Measurements from ENCODE around the gene ARMC7.
A peak's percentile ranks its signal among the peaks of the same experiment; 100 is the strongest.

The ARMC7 gene

DNA sequence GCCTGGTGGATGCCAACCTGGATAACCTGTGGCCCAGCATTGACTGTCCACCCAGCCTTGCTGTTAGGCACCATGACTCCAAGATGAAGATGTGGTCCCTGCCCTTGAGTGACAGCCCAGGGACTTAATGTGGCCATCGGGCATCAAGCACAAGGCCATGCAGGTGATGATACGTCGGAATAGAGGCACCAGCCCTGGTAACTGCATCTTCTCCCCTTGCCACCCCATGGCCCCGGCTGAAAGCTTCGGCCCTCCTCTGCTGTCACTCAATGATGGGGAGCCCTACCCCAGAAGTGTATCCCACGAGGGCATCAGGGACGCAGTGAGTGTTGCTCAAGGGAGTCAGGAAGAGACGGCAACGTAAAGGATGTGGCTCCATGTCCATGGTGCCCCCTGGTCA, 19.8 kb downstream of the ARMC7 start:
- Histone ChIP-seq H3K27me3 (replicated peaks; ENCODE audit: insufficient read depth, low read length) (no peaks in the 10 kb centered on the region), H3K4me2 (ENCODE audit: low read depth, low read length) (no peak overlapping the region), H3K79me2 (ENCODE audit: low read length) (peaks cover 6% of the 10 kb centered on the region; the same call in 1 of the 2 replicates), H3K27ac (ENCODE audit: low read length) (no peak overlapping the region), H3K4me1 (ENCODE audit: low read length) (peaks cover 7% of the 10 kb centered on the region), H3K9ac (ENCODE audit: low read length) (no peak overlapping the region), H3K9me3 (replicated peaks; ENCODE audit: insufficient read depth, low read length) (no peaks in the 10 kb centered on the region), H3K4me3 (ENCODE audit: low read length) (no peak overlapping the region), H4K20me1 (ENCODE audit: insufficient read depth, low read length) (no peaks in the 10 kb centered on the region), H3F3A (ENCODE audit: insufficient read depth, low read length) (no peaks in the 10 kb centered on the region), H2AFZ (ENCODE audit: low read length) (no peak overlapping the region), H3K9me2 (replicated peaks; ENCODE audit: insufficient read depth, low read length) (no peaks in the 10 kb centered on the region), H3K36me3 (replicated peaks; ENCODE audit: insufficient read depth, low read length) (no peaks in the 10 kb centered on the region)
- no peak for DNase-seq
- TF ChIP-seq, protein P1, sequence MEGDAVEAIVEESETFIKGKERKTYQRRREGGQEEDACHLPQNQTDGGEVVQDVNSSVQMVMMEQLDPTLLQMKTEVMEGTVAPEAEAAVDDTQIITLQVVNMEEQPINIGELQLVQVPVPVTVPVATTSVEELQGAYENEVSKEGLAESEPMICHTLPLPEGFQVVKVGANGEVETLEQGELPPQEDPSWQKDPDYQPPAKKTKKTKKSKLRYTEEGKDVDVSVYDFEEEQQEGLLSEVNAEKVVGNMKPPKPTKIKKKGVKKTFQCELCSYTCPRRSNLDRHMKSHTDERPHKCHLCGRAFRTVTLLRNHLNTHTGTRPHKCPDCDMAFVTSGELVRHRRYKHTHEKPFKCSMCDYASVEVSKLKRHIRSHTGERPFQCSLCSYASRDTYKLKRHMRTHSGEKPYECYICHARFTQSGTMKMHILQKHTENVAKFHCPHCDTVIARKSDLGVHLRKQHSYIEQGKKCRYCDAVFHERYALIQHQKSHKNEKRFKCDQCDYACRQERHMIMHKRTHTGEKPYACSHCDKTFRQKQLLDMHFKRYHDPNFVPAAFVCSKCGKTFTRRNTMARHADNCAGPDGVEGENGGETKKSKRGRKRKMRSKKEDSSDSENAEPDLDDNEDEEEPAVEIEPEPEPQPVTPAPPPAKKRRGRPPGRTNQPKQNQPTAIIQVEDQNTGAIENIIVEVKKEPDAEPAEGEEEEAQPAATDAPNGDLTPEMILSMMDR (IDR thresholded peaks at IDR 0.05; ENCODE audit: low read length) = no peak

DNA sequence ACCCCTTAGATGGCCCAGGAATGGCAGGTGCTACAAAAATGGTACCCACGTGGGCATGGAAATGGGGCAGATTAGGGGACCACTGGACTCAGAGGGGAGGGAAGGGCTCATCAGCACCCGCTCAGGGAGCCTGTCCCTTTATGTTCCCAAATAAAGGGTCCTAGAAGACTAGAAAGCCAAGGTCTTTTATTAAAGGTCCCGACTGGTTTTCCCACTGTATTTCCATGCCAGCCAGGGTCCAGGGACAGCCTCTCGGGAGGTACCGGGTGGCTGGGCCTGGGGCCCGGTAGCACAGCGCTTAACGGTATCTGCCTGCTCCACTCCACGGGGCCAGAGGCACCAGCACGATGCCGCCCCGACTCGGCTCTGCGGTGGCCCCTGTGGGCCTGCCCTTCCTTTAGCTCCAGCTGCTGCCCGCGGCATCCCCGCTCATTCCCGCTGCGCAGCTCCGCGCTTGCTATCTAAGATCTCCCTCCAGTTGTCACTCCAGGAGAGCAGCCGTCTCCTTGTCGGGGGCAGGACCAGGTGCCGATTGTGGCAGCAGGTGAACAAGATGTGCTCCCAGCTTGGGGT, 20.4 kb downstream of the ARMC7 start:
- H3K9ac ChIP-seq (ENCODE audit: low read length) = no peak overlapping the region
- H4K20me1 ChIP-seq (ENCODE audit: insufficient read depth, low read length) = no peaks in the 10 kb centered on the region
- H3K27ac ChIP-seq (ENCODE audit: low read length) = no peak overlapping the region

DNA sequence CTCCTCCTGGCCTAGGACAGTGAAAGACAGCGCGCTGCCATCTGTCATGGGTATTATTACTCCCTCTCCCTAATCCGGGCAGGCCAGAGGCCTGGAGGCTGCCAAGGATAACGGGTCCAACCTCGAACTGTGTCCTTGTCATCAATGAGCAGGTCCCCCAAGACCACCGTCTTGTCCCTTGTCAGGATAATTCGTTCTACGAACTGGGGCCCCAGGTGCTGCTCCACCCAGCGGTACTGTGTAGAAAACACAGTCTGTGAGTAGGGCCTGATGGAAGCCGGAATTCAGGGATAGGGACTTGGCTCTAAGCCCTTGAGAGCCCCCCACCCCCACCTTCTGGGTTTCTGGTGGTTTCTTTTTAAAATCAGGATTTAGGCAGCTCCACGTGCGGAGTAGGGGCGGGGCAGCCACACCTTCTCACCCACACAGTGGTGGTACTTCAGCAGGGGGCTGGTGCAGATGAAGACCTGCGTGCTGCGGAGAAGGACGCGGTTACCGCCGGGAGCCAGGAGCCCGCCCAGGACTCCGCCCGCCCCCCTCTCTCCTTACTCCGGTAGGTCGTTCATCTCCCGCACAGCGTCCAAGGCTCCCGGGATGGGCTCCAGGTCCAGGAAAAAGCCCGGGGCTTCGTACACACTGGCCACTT, 21.0 kb downstream of the ARMC7 start:
- Histone ChIP-seq H3K4me1 (ENCODE audit: low read length) (peaks cover 6% of the 10 kb centered on the region), H3K27ac (ENCODE audit: low read length) (no peak overlapping the region), H3K4me3 (ENCODE audit: low read length) (peak overlapping the region; percentile 85), H3F3A (ENCODE audit: insufficient read depth, low read length) (0 out of 2 replicates have a peak, but pooled peaks cover under 1% of the 10 kb centered on the region), H3K4me2 (ENCODE audit: low read depth, low read length) (peak overlapping the region; percentile 90), H3K9me3 (replicated peaks; ENCODE audit: insufficient read depth, low read length) (no peaks in the 10 kb centered on the region), H3K9ac (ENCODE audit: low read length) (peak overlapping the region; percentile 65), H2AFZ (ENCODE audit: low read length) (peak overlapping the region; percentile 86), H3K79me2 (ENCODE audit: low read length) (peaks cover 6% of the 10 kb centered on the region; the same call in 1 of the 2 replicates), H3K36me3 (replicated peaks; ENCODE audit: insufficient read depth, low read length) (no peaks in the 10 kb centered on the region), H3K27me3 (replicated peaks; ENCODE audit: insufficient read depth, low read length) (no peaks in the 10 kb centered on the region), H4K20me1 (ENCODE audit: insufficient read depth, low read length) (no peaks in the 10 kb centered on the region), H3K9me2 (replicated peaks; ENCODE audit: insufficient read depth, low read length) (no peaks in the 10 kb centered on the region)
- no peak for DNase-seq
- TF ChIP-seq, protein P1 (IDR thresholded peaks at IDR 0.05; ENCODE audit: low read length) = no peak
- TF ChIP-seq EZH2 (optimal IDR thresholded peaks at IDR 0.05; ENCODE audit: low read depth, low read length) (no peak), EZH2phosphoT487 (IDR thresholded peaks at IDR 0.05; ENCODE audit: low read length) (no peak)

More for the DNA sequence above, 20.4 kb downstream of the ARMC7 start:
- Histone ChIP-seq H3K9me2 (replicated peaks; ENCODE audit: insufficient read depth, low read length) (no peaks in the 10 kb centered on the region), H3K4me3 (ENCODE audit: low read length) (no peak overlapping the region), H3K36me3 (replicated peaks; ENCODE audit: insufficient read depth, low read length) (no peaks in the 10 kb centered on the region), H3K79me2 (ENCODE audit: low read length) (peaks cover 6% of the 10 kb centered on the region; the same call in 1 of the 2 replicates), H3K9me3 (replicated peaks; ENCODE audit: insufficient read depth, low read length) (no peaks in the 10 kb centered on the region), H3K4me2 (ENCODE audit: low read depth, low read length) (peak overlapping the region; percentile 90), H2AFZ (ENCODE audit: low read length) (no peak overlapping the region), H3K27me3 (replicated peaks; ENCODE audit: insufficient read depth, low read length) (no peaks in the 10 kb centered on the region), H3F3A (ENCODE audit: insufficient read depth, low read length) (no peaks in the 10 kb centered on the region), H3K4me1 (ENCODE audit: low read length) (peaks cover 7% of the 10 kb centered on the region)
- DNase-seq = no peak
- TF ChIP-seq EZH2 (optimal IDR thresholded peaks at IDR 0.05; ENCODE audit: low read depth, low read length) (no peak), EZH2phosphoT487 (IDR thresholded peaks at IDR 0.05; ENCODE audit: low read length) (no peak)
- TF ChIP-seq, protein P1 (IDR thresholded peaks at IDR 0.05; ENCODE audit: low read length) = no peak
